Spinal cord (tissue), 10 donors: ENCODE data around the gene VSX1. TPM values are rescaled to one million over a fixed set of nuclear protein-coding genes. Genes with fewer than 3 reads are reported as not detected.

Experiments used
- DNase-seq, 6 donors: peaks; one replicate each; pipeline versions ENCODE4 v3.0.0 to v3.0.0-alpha.2; 2013 to 2015; ENCODE audit warnings: low spot score in 6 of 6, low read depth in 4 of 6
- H3K27ac ChIP-seq: one replicate; pipeline ENCODE4 v1.5.1; 2013; ENCODE audit warnings: low read depth, low read length, control low read depth
- H3K27me3 ChIP-seq: one replicate; pipeline ENCODE4 v1.6.1; 2013; ENCODE audit warnings: low read length; ENCODE audit not compliant: control insufficient read depth, insufficient read depth
- H3K36me3 ChIP-seq: one replicate; pipeline ENCODE4 v1.6.1; 2013; ENCODE audit warnings: low read length; ENCODE audit not compliant: control insufficient read depth, insufficient read depth
- H3K4me1 ChIP-seq: one replicate; pipeline ENCODE4 v1.6.1; 2013; ENCODE audit warnings: low read length; ENCODE audit not compliant: control insufficient read depth, insufficient read depth
- H3K4me3 ChIP-seq: one replicate; pipeline ENCODE4 v1.5.1; 2013; ENCODE audit warnings: low read depth, low read length, control low read depth
- H3K9me3 ChIP-seq: one replicate; pipeline ENCODE4 v1.6.1; 2013; ENCODE audit warnings: low read length; ENCODE audit not compliant: control insufficient read depth, insufficient read depth
- WGBS: methylation state at CpG from one replicate; pipeline ENCODE4 v1.1.5; 2013; ENCODE audit warnings: missing lambda C conversion rate; ENCODE audit not compliant: insufficient coverage; 5-methylcytosine and 5-hydroxymethylcytosine counted together
- polyA plus RNA-seq, 2 donors: library from polyadenylated mRNA; unstranded; fragments of 120-200 nt; gene quantifications; one replicate each; pipeline ENCODE4 v1.2.1, GENCODE V29; 2013; ENCODE audit not compliant: insufficient read length in 2 of 2
- total RNA-seq, 2 donors: library from RNA; depleted of rRNA in 1 of 2; stranded (reverse); fragments of 120-200 nt in 1 of 2; fragments of >200 nt in 1 of 2; gene quantifications; one replicate each; pipeline versions ENCODE4 v1.2.3 to v1.2.4, GENCODE V29; 2013 to 2014
- donor health status: healthy.

Gene VSX1
- total and polyA plus RNA-seq, 4 donors: 0.11 to 1.1 (median 0.75) TPM

- H3K36me3 ChIP-seq: no peaks in the 10 kb centered on the region
- H3K27ac ChIP-seq: no peak overlapping the region
- H3K4me1 ChIP-seq: no peaks in the 10 kb centered on the region
- H3K9me3 ChIP-seq: no peaks in the 10 kb centered on the region
- no peak overlapping the region for H3K4me3 ChIP-seq
- H3K27me3 ChIP-seq: peaks cover 23% of the 10 kb centered on the region
- DNase-seq: no peak
- WGBS: 35% methylated on average over 4 of the region's 5 CpGs
Measured at GRCh38 chr20:25070821-25071473, 11.0 kb downstream of the VSX1 start.

- Histone ChIP-seq H3K9me3 (no peaks in the 10 kb centered on the region), H3K4me1 (peaks cover 23% of the 10 kb centered on the region), H3K27ac (no peak overlapping the region), H3K36me3 (no peaks in the 10 kb centered on the region), H3K4me3 (no peak overlapping the region), H3K27me3 (peaks cover 17% of the 10 kb centered on the region)
- no peak for DNase-seq
- 94% methylated on average over 17 of the region's 18 CpGs for WGBS
Measured at GRCh38 chr20:25067102-25067987, 14.6 kb downstream of the VSX1 start.

- H3K27me3 ChIP-seq: peaks cover 13% of the 10 kb centered on the region
- 26% methylated on average over 6 of the region's 6 CpGs for WGBS
- no peak overlapping the region for H3K27ac ChIP-seq
- no peak for DNase-seq
- no peak overlapping the region for H3K4me3 ChIP-seq
- H3K36me3 ChIP-seq: no peaks in the 10 kb centered on the region
- no peaks in the 10 kb centered on the region for H3K9me3 ChIP-seq
- H3K4me1 ChIP-seq: peaks cover 23% of the 10 kb centered on the region
Measured at GRCh38 chr20:25066386-25066785, 15.6 kb downstream of the VSX1 start.

- Histone ChIP-seq H3K27ac (no peak overlapping the region), H3K4me3 (no peak overlapping the region), H3K36me3 (no peaks in the 10 kb centered on the region), H3K9me3 (no peaks in the 10 kb centered on the region), H3K27me3 (peaks cover 9% of the 10 kb centered on the region), H3K4me1 (peaks cover 23% of the 10 kb centered on the region)
- 23% methylated on average over 6 of the region's 9 CpGs for WGBS
- peak in 2 of 6 donors; percentile 82 to 83 for DNase-seq
Measured at GRCh38 chr20:25065625-25066338, 16.2 kb downstream of the VSX1 start.

- Histone ChIP-seq H3K27ac (no peak overlapping the region), H3K36me3 (no peaks in the 10 kb centered on the region), H3K4me1 (peaks cover 23% of the 10 kb centered on the region), H3K27me3 (peaks cover 9% of the 10 kb centered on the region), H3K4me3 (no peak overlapping the region), H3K9me3 (no peaks in the 10 kb centered on the region)
- no peak for DNase-seq
- 79% methylated on average over 7 of the region's 9 CpGs for WGBS
Measured at GRCh38 chr20:25065072-25065624, 16.8 kb downstream of the VSX1 start.

GRCh38 chr20:25064561-25065071, 17.3 kb downstream of the VSX1 start:
- DNase-seq: peak in 1 of 6 donors; percentile 45
- H3K4me3 ChIP-seq: no peak overlapping the region
- WGBS: 51% methylated on average over 3 of the region's 4 CpGs
- peaks cover 29% of the 10 kb centered on the region for H3K4me1 ChIP-seq
- no peaks in the 10 kb centered on the region for H3K36me3 ChIP-seq
- H3K27me3 ChIP-seq: peaks cover 8% of the 10 kb centered on the region
- no peaks in the 10 kb centered on the region for H3K9me3 ChIP-seq
- no peak overlapping the region for H3K27ac ChIP-seq

GRCh38 chr20:25063981-25064380, 18.0 kb downstream of the VSX1 start:
- WGBS: 89% methylated on average over 2 of the region's 2 CpGs
- no peak for DNase-seq

GRCh38 chr20:25063546-25063945, 18.4 kb downstream of the VSX1 start:
- DNase-seq: no peak
- H3K4me3 ChIP-seq: no peak overlapping the region
- 90% methylated on average over 11 of the region's 11 CpGs for WGBS

More at GRCh38 chr20:25063981-25064380, 18.0 kb downstream of the VSX1 start:
- Histone ChIP-seq H3K27me3 (peaks cover 4% of the 10 kb centered on the region), H3K9me3 (no peaks in the 10 kb centered on the region), H3K27ac (no peak overlapping the region), H3K4me3 (no peak overlapping the region), H3K4me1 (peaks cover 34% of the 10 kb centered on the region), H3K36me3 (no peaks in the 10 kb centered on the region)

GRCh38 chr20:25062841-25063240, 19.1 kb downstream of the VSX1 start:
- no peak overlapping the region for H3K27ac ChIP-seq
- H3K4me1 ChIP-seq: peaks cover 43% of the 10 kb centered on the region
- DNase-seq: no peak
- peaks cover 9% of the 10 kb centered on the region for H3K27me3 ChIP-seq
- WGBS: 92% methylated on average over 6 of the region's 7 CpGs
- no peaks in the 10 kb centered on the region for H3K9me3 ChIP-seq
- no peak overlapping the region for H3K4me3 ChIP-seq
- H3K36me3 ChIP-seq: no peaks in the 10 kb centered on the region

More at GRCh38 chr20:25063546-25063945, 18.4 kb downstream of the VSX1 start:
- H3K4me1 ChIP-seq: peaks cover 39% of the 10 kb centered on the region
- no peak overlapping the region for H3K27ac ChIP-seq
- H3K36me3 ChIP-seq: no peaks in the 10 kb centered on the region
- H3K9me3 ChIP-seq: no peaks in the 10 kb centered on the region
- peaks cover 5% of the 10 kb centered on the region for H3K27me3 ChIP-seq
